ENCODE data around the gene CGB1. TPM values are rescaled to one million over a fixed set of nuclear protein-coding genes. Genes with fewer than 3 reads are reported as not detected.

Gene CGB1
- total and polyA plus RNA-seq, 3 experiments from 2014 or later = not detected

GRCh38 chr19:49009828-49010227, 26.9 kb downstream of the CGB1 start:
- no peaks in the 10 kb centered on the region for H3K27me3 ChIP-seq (ENCODE audit: insufficient read depth, low read length, poor library complexity, severe bottlenecking)
- no peak overlapping the region for H3K27ac ChIP-seq (ENCODE audit: low read depth, low read length)
- H3K4me3 ChIP-seq (ENCODE audit: low read length) = no peak overlapping the region
- H3K9me3 ChIP-seq (ENCODE audit: low read length) = no peaks in the 10 kb centered on the region
- peaks cover 0 to 69% (median 2%) of the 10 kb centered on the region in 3 donors for H3K36me3 Mint-ChIP-seq
- no peaks in the 10 kb centered on the region for H3K27me3 Mint-ChIP-seq
- no peaks in the 10 kb centered on the region for H3K9me3 Mint-ChIP-seq
- H3K27ac Mint-ChIP-seq = no peak overlapping the region
- no peak overlapping the region for H3K4me3 Mint-ChIP-seq
- POLR2A ChIA-PET = no interaction called here
- no peaks in the 10 kb centered on the region for H3K4me1 Mint-ChIP-seq
- H3K36me3 ChIP-seq (ENCODE audit: insufficient read depth, low read length) = no peaks in the 10 kb centered on the region
- CTCF ChIA-PET = interaction anchor here (0.9 to 1.7 kb wide), 3 partner anchors 10 to 39 kb away, joined by 3 to 6 read pairs (median 5); partner anchors contain the start of genes GYS1 and RUVBL2
- no peaks in the 10 kb centered on the region for H3K4me1 ChIP-seq (ENCODE audit: insufficient read depth, low read length)
- no peak for DNase-seq

- Histone ChIP-seq H3K4me3 (ENCODE audit: low read length) (no peak overlapping the region), H3K36me3 (ENCODE audit: insufficient read depth, low read length) (peaks cover 7% of the 10 kb centered on the region), H3K4me1 (ENCODE audit: insufficient read depth, low read length) (no peaks in the 10 kb centered on the region), H3K27ac (ENCODE audit: low read depth, low read length) (no peak overlapping the region), H3K27me3 (ENCODE audit: insufficient read depth, low read length, poor library complexity, severe bottlenecking) (no peaks in the 10 kb centered on the region), H3K9me3 (ENCODE audit: low read length) (no peaks in the 10 kb centered on the region)
- Mint-ChIP-seq H3K9me3 (no peaks in the 10 kb centered on the region), H3K4me3 (no peak overlapping the region), H3K27me3 (no peaks in the 10 kb centered on the region), H3K27ac (no peak overlapping the region), H3K36me3 (peaks cover 0 to 73% (median 2%) of the 10 kb centered on the region in 3 donors), H3K4me1 (no peaks in the 10 kb centered on the region)
- ChIA-PET CTCF (interaction anchor here (0.8 kb wide), 1 partner anchor 14 kb away, joined by 3 read pairs; the partner anchor contains the start of genes GYS1 and RUVBL2), POLR2A (no interaction called here)
- no peak for DNase-seq
These were observed 29.8 kb downstream of the CGB1 start for GRCh38 chr19:49006905-49007304.

GRCh38 chr19:49004964-49005614, 31.6 kb downstream of the CGB1 start:
- Mint-ChIP-seq H3K4me3 (no peak overlapping the region), H3K27me3 (no peaks in the 10 kb centered on the region), H3K4me1 (no peaks in the 10 kb centered on the region), H3K27ac (peak overlapping the region in 1 of 8 donors; percentile 65), H3K36me3 (peaks cover 0 to 61% (median 0%) of the 10 kb centered on the region in 3 donors), H3K9me3 (no peaks in the 10 kb centered on the region)
- H3K4me3 ChIP-seq (ENCODE audit: low read length) = no peak overlapping the region
- no peak for DNase-seq
- no peaks in the 10 kb centered on the region for H3K4me1 ChIP-seq (ENCODE audit: insufficient read depth, low read length)
- POLR2A ChIA-PET = interaction anchor here (0.7 kb wide), 1 partner anchor 12 kb away, joined by 5 read pairs; the partner anchor contains the start of gene GYS1
- CTCF ChIA-PET = no interaction called here
- H3K27ac ChIP-seq (ENCODE audit: low read depth, low read length) = no peak overlapping the region
- H3K9me3 ChIP-seq (ENCODE audit: low read length) = no peaks in the 10 kb centered on the region
- peaks cover 7% of the 10 kb centered on the region for H3K36me3 ChIP-seq (ENCODE audit: insufficient read depth, low read length)
- no peaks in the 10 kb centered on the region for H3K27me3 ChIP-seq (ENCODE audit: insufficient read depth, low read length, poor library complexity, severe bottlenecking)

- no peak overlapping the region for H3K4me3 Mint-ChIP-seq
- no peak for DNase-seq
- Histone ChIP-seq H3K27me3 (ENCODE audit: insufficient read depth, low read length, poor library complexity, severe bottlenecking) (no peaks in the 10 kb centered on the region), H3K36me3 (ENCODE audit: insufficient read depth, low read length) (peaks cover 7% of the 10 kb centered on the region), H3K9me3 (ENCODE audit: low read length) (no peaks in the 10 kb centered on the region), H3K4me1 (ENCODE audit: insufficient read depth, low read length) (no peaks in the 10 kb centered on the region), H3K4me3 (ENCODE audit: low read length) (no peak overlapping the region), H3K27ac (ENCODE audit: low read depth, low read length) (no peak overlapping the region)
- ChIA-PET POLR2A (interaction anchor here (0.8 kb wide), 1 partner anchor 83 kb away, joined by 3 read pairs; no protein-coding TSS in a partner anchor), CTCF (interaction anchor here (1.2 kb wide), 1 partner anchor 10 kb away, joined by 10 read pairs; the partner anchor contains the start of genes GYS1 and RUVBL2)
- H3K36me3 Mint-ChIP-seq = peaks cover 0 to 57% (median 0%) of the 10 kb centered on the region in 3 donors
- H3K27ac Mint-ChIP-seq = no peak overlapping the region
- no peaks in the 10 kb centered on the region for H3K9me3 Mint-ChIP-seq
- no peaks in the 10 kb centered on the region for H3K27me3 Mint-ChIP-seq
- H3K4me1 Mint-ChIP-seq = peaks cover 3 to 6% (median 4%) of the 10 kb centered on the region in 3 donors
These were observed 32.6 kb downstream of the CGB1 start for GRCh38 chr19:49004133-49004532.

- Mint-ChIP-seq H3K4me3 (peak overlapping the region in 1 of 7 donors; percentile 3), H3K36me3 (peaks cover 0 to 31% (median 0%) of the 10 kb centered on the region in 3 donors), H3K4me1 (peaks cover 10 to 24% (median 14%) of the 10 kb centered on the region in 3 donors), H3K27ac (peak overlapping the region in 2 of 8 donors; percentile 54 to 77), H3K27me3 (no peaks in the 10 kb centered on the region), H3K9me3 (no peaks in the 10 kb centered on the region)
- peaks cover 7% of the 10 kb centered on the region for H3K36me3 ChIP-seq (ENCODE audit: insufficient read depth, low read length)
- DNase-seq = peak; percentile 44 to 72 (median 45)
- H3K27me3 ChIP-seq (ENCODE audit: insufficient read depth, low read length, poor library complexity, severe bottlenecking) = no peaks in the 10 kb centered on the region
- H3K9me3 ChIP-seq (ENCODE audit: low read length) = no peaks in the 10 kb centered on the region
- H3K4me3 ChIP-seq (ENCODE audit: low read length) = no peak overlapping the region
- peaks cover 5% of the 10 kb centered on the region for H3K4me1 ChIP-seq (ENCODE audit: insufficient read depth, low read length)
- H3K27ac ChIP-seq (ENCODE audit: low read depth, low read length) = no peak overlapping the region
- ChIA-PET CTCF (interaction anchor here (0.8 to 3.1 kb wide), 9 partner anchors 10 to 199 kb away, joined by 3 to 10 read pairs (median 5); no protein-coding TSS in a partner anchor), POLR2A (no interaction called here)
These were observed 37.0 kb downstream of the CGB1 start for GRCh38 chr19:48999481-49000325.

GRCh38 chr19:48997972-48998371, 38.7 kb downstream of the CGB1 start:
- no peaks in the 10 kb centered on the region for H3K9me3 Mint-ChIP-seq

GRCh38 chr19:48994035-48994386, 42.7 kb downstream of the CGB1 start:
- Histone ChIP-seq H3K4me1 (ENCODE audit: insufficient read depth, low read length) (peaks cover 27% of the 10 kb centered on the region), H3K27me3 (ENCODE audit: insufficient read depth, low read length, poor library complexity, severe bottlenecking) (no peaks in the 10 kb centered on the region), H3K27ac (ENCODE audit: low read depth, low read length) (peak overlapping the region; percentile 85), H3K9me3 (ENCODE audit: low read length) (no peaks in the 10 kb centered on the region), H3K36me3 (ENCODE audit: insufficient read depth, low read length) (no peaks in the 10 kb centered on the region), H3K4me3 (ENCODE audit: low read length) (peak overlapping the region; percentile 87)
- peaks cover 28 to 54% (median 41%) of the 10 kb centered on the region in 3 donors for H3K4me1 Mint-ChIP-seq
- H3K36me3 Mint-ChIP-seq = peaks cover 0 to 23% (median 4%) of the 10 kb centered on the region in 3 donors
- ChIA-PET CTCF (interaction anchor here (0.7 to 3.2 kb wide), 25 partner anchors 9 to 476 kb away, joined by 3 to 25 read pairs (median 6); partner anchors contain the start of genes CA11, FTL, LHB and LIN7B), POLR2A (interaction anchor here (0.6 to 1.8 kb wide), 16 partner anchors 17 to 883 kb away, joined by 3 to 18 read pairs (median 5); partner anchors contain the start of genes AKT1S1, DHDH, FTL and NUCB1)
- peaks cover 0 to 2% of the 10 kb centered on the region in 2 donors for H3K27me3 Mint-ChIP-seq
- no peak for DNase-seq
- H3K27ac Mint-ChIP-seq = peak overlapping the region; percentile 88 to 100 (median 98)
- no peaks in the 10 kb centered on the region for H3K9me3 Mint-ChIP-seq
- peak overlapping the region; percentile 88 to 97 (median 96) for H3K4me3 Mint-ChIP-seq

More at GRCh38 chr19:48997972-48998371, 38.7 kb downstream of the CGB1 start:
- Mint-ChIP-seq H3K36me3 (peaks cover 0 to 20% (median 0%) of the 10 kb centered on the region in 3 donors), H3K27ac (peak overlapping the region in 1 of 8 donors; percentile 75), H3K4me3 (no peak overlapping the region), H3K27me3 (peaks cover 0 to 2% of the 10 kb centered on the region in 2 donors), H3K4me1 (peaks cover 18 to 34% (median 24%) of the 10 kb centered on the region in 3 donors)
- Histone ChIP-seq H3K36me3 (ENCODE audit: insufficient read depth, low read length) (no peaks in the 10 kb centered on the region), H3K4me3 (ENCODE audit: low read length) (no peak overlapping the region), H3K27me3 (ENCODE audit: insufficient read depth, low read length, poor library complexity, severe bottlenecking) (no peaks in the 10 kb centered on the region), H3K27ac (ENCODE audit: low read depth, low read length) (no peak overlapping the region), H3K9me3 (ENCODE audit: low read length) (no peaks in the 10 kb centered on the region), H3K4me1 (ENCODE audit: insufficient read depth, low read length) (peaks cover 14% of the 10 kb centered on the region)
- DNase-seq = peak in 2 of 5 donors; percentile 29 to 60
- ChIA-PET POLR2A (interaction anchor here (0.6 kb wide), 1 partner anchor 85 kb away, joined by 5 read pairs; no protein-coding TSS in a partner anchor), CTCF (interaction anchor here (1.4 to 3.1 kb wide), 5 partner anchors 21 to 148 kb away, joined by 3 to 11 read pairs (median 9); partner anchors contain the start of gene LIN7B)
